ENCODE results near the gene PTPN7.
"Not testable (repeated sequence)": the region's sequence is repeated elsewhere in the genome, so short reads cannot be mapped to it uniquely, and the experiment has no call there.

Gene PTPN7

GRCh38 chr1:202179828-202180750 lies 19.7 kb upstream of the PTPN7 start:
- H3K27me3 ChIP-seq (ENCODE audit: control insufficient read depth, insufficient read depth, low read length, poor library complexity, severe bottlenecking), result no peaks in the 10 kb centered on the region

GRCh38 chr1:202176949-202177927 lies 16.8 kb upstream of the PTPN7 start:
- no peak overlapping the region for H3K4me3 ChIP-seq (ENCODE audit: insufficient read depth, low read depth, low read length)
- H3K9me3 ChIP-seq (ENCODE audit: control insufficient read depth, low read length), result no peaks in the 10 kb centered on the region
- H3K4me1 ChIP-seq (ENCODE audit: control insufficient read depth, insufficient read depth, low read length), result no peaks in the 10 kb centered on the region
- no peaks in the 10 kb centered on the region for H3K27me3 ChIP-seq (ENCODE audit: control insufficient read depth, insufficient read depth, low read length, poor library complexity, severe bottlenecking)
- 92 to 94% methylated on average over 29 of the region's 29 CpGs for WGBS, 2 experiments
- H3K36me3 ChIP-seq (ENCODE audit: control insufficient read depth, insufficient read depth, low read length), result no peaks in the 10 kb centered on the region
- H3K27ac ChIP-seq (ENCODE audit: insufficient read depth, low read depth, low read length, poor library complexity, severe bottlenecking), result no peak overlapping the region

More at GRCh38 chr1:202179828-202180750, 19.7 kb upstream of the PTPN7 start:
- Histone ChIP-seq H3K4me1 (ENCODE audit: control insufficient read depth, insufficient read depth, low read length) (peaks cover 3% of the 10 kb centered on the region), H3K4me3 (ENCODE audit: insufficient read depth, low read depth, low read length) (no peak overlapping the region), H3K9me3 (ENCODE audit: control insufficient read depth, low read length) (no peaks in the 10 kb centered on the region), H3K27ac (ENCODE audit: insufficient read depth, low read depth, low read length, poor library complexity, severe bottlenecking) (no peak overlapping the region), H3K36me3 (ENCODE audit: control insufficient read depth, insufficient read depth, low read length) (no peaks in the 10 kb centered on the region)
- WGBS, 2 experiments, result 86 to 87% methylated on average over 19 of the region's 19 CpGs

- Histone ChIP-seq H3K4me3 (ENCODE audit: insufficient read depth, low read depth, low read length) (no peak overlapping the region), H3K27me3 (ENCODE audit: control insufficient read depth, insufficient read depth, low read length, poor library complexity, severe bottlenecking) (no peaks in the 10 kb centered on the region), H3K9me3 (ENCODE audit: control insufficient read depth, low read length) (no peaks in the 10 kb centered on the region), H3K4me1 (ENCODE audit: control insufficient read depth, insufficient read depth, low read length) (no peaks in the 10 kb centered on the region), H3K36me3 (ENCODE audit: control insufficient read depth, insufficient read depth, low read length) (no peaks in the 10 kb centered on the region), H3K27ac (ENCODE audit: insufficient read depth, low read depth, low read length, poor library complexity, severe bottlenecking) (no peak overlapping the region)
- WGBS, 2 experiments, result 81% methylated on average over 7 of the region's 7 CpGs
Observed at GRCh38 chr1:202173993-202174392, 13.6 kb upstream of the PTPN7 start.

GRCh38 chr1:202172015-202172355 lies 11.6 kb upstream of the PTPN7 start:
- H3K4me1 ChIP-seq (ENCODE audit: control insufficient read depth, insufficient read depth, low read length), result no peaks in the 10 kb centered on the region
- H3K4me3 ChIP-seq (ENCODE audit: insufficient read depth, low read depth, low read length), result no peak overlapping the region
- H3K9me3 ChIP-seq (ENCODE audit: control insufficient read depth, low read length), result no peaks in the 10 kb centered on the region
- H3K27ac ChIP-seq (ENCODE audit: insufficient read depth, low read depth, low read length, poor library complexity, severe bottlenecking), result no peak overlapping the region
- H3K27me3 ChIP-seq (ENCODE audit: control insufficient read depth, insufficient read depth, low read length, poor library complexity, severe bottlenecking), result no peaks in the 10 kb centered on the region
- WGBS, 2 experiments, result 94 to 95% methylated on average over 5 of the region's 5 CpGs
- H3K36me3 ChIP-seq (ENCODE audit: control insufficient read depth, insufficient read depth, low read length), result no peaks in the 10 kb centered on the region

- no peak overlapping the region for H3K4me3 ChIP-seq (ENCODE audit: insufficient read depth, low read depth, low read length)
- no peaks in the 10 kb centered on the region for H3K4me1 ChIP-seq (ENCODE audit: control insufficient read depth, insufficient read depth, low read length)
- H3K36me3 ChIP-seq (ENCODE audit: control insufficient read depth, insufficient read depth, low read length), result no peaks in the 10 kb centered on the region
- H3K27ac ChIP-seq (ENCODE audit: insufficient read depth, low read depth, low read length, poor library complexity, severe bottlenecking), result no peak overlapping the region
- H3K9me3 ChIP-seq (ENCODE audit: control insufficient read depth, low read length), result no peaks in the 10 kb centered on the region
- 95 to 97% methylated on average over 11 of the region's 11 CpGs for WGBS, 2 experiments
- H3K27me3 ChIP-seq (ENCODE audit: control insufficient read depth, insufficient read depth, low read length, poor library complexity, severe bottlenecking), result no peaks in the 10 kb centered on the region
Observed at GRCh38 chr1:202171292-202172014, 11.1 kb upstream of the PTPN7 start.

GRCh38 chr1:202170726-202171125 lies 10.3 kb upstream of the PTPN7 start:
- H3K27me3 ChIP-seq (ENCODE audit: control insufficient read depth, insufficient read depth, low read length, poor library complexity, severe bottlenecking), result no peaks in the 10 kb centered on the region
- no peak overlapping the region for H3K27ac ChIP-seq (ENCODE audit: insufficient read depth, low read depth, low read length, poor library complexity, severe bottlenecking)
- H3K36me3 ChIP-seq (ENCODE audit: control insufficient read depth, insufficient read depth, low read length), result no peaks in the 10 kb centered on the region
- H3K4me1 ChIP-seq (ENCODE audit: control insufficient read depth, insufficient read depth, low read length), result no peaks in the 10 kb centered on the region
- H3K9me3 ChIP-seq (ENCODE audit: control insufficient read depth, low read length), result no peaks in the 10 kb centered on the region
- whole genome bisulfite sequencing, 2 experiments, result 94 to 95% methylated on average over 6 of the region's 6 CpGs
- no peak overlapping the region for H3K4me3 ChIP-seq (ENCODE audit: insufficient read depth, low read depth, low read length)

- no peak overlapping the region for H3K27ac ChIP-seq (ENCODE audit: insufficient read depth, low read depth, low read length, poor library complexity, severe bottlenecking)
- no peaks in the 10 kb centered on the region for H3K27me3 ChIP-seq (ENCODE audit: control insufficient read depth, insufficient read depth, low read length, poor library complexity, severe bottlenecking)
- no peak overlapping the region for H3K4me3 ChIP-seq (ENCODE audit: insufficient read depth, low read depth, low read length)
- no peaks in the 10 kb centered on the region for H3K36me3 ChIP-seq (ENCODE audit: control insufficient read depth, insufficient read depth, low read length)
- H3K9me3 ChIP-seq (ENCODE audit: control insufficient read depth, low read length), result no peaks in the 10 kb centered on the region
- 82 to 85% methylated on average over 7 of the region's 7 CpGs for WGBS, 2 experiments
- H3K4me1 ChIP-seq (ENCODE audit: control insufficient read depth, insufficient read depth, low read length), result no peaks in the 10 kb centered on the region
Observed at GRCh38 chr1:202168861-202169260, 8.5 kb upstream of the PTPN7 start.

- 86% methylated on average over 18 of the region's 18 CpGs for WGBS, 2 experiments
Observed at GRCh38 chr1:202167708-202168415, 7.5 kb upstream of the PTPN7 start.

GRCh38 chr1:202167054-202167453 lies 6.7 kb upstream of the PTPN7 start:
- H3K36me3 ChIP-seq (ENCODE audit: control insufficient read depth, insufficient read depth, low read length); H3K27me3 ChIP-seq (ENCODE audit: control insufficient read depth, insufficient read depth, low read length, poor library complexity, severe bottlenecking); H3K27ac ChIP-seq (ENCODE audit: insufficient read depth, low read depth, low read length, poor library complexity, severe bottlenecking); H3K9me3 ChIP-seq (ENCODE audit: control insufficient read depth, low read length); H3K4me3 ChIP-seq (ENCODE audit: insufficient read depth, low read depth, low read length): not testable (repeated sequence)
- WGBS, 2 experiments, result 86 to 87% methylated on average over 12 to 13 of the region's 13 CpGs
- H3K4me1 ChIP-seq (ENCODE audit: control insufficient read depth, insufficient read depth, low read length), result peaks cover 11% of the 10 kb centered on the region

More at GRCh38 chr1:202167708-202168415, 7.5 kb upstream of the PTPN7 start:
- Histone ChIP-seq H3K4me3 (ENCODE audit: insufficient read depth, low read depth, low read length) (no peak overlapping the region), H3K4me1 (ENCODE audit: control insufficient read depth, insufficient read depth, low read length) (peaks cover 4% of the 10 kb centered on the region), H3K9me3 (ENCODE audit: control insufficient read depth, low read length) (no peaks in the 10 kb centered on the region), H3K36me3 (ENCODE audit: control insufficient read depth, insufficient read depth, low read length) (no peaks in the 10 kb centered on the region), H3K27me3 (ENCODE audit: control insufficient read depth, insufficient read depth, low read length, poor library complexity, severe bottlenecking) (no peaks in the 10 kb centered on the region), H3K27ac (ENCODE audit: insufficient read depth, low read depth, low read length, poor library complexity, severe bottlenecking) (no peak overlapping the region)
